ENCODE results near the gene FAM199X. TPM values are rescaled to one million over a fixed set of nuclear protein-coding genes. Genes with fewer than 3 reads are reported as not detected.

The FAM199X gene
- total and polyA plus RNA-seq, 2 experiments from 2014 or later: 11.0 to 18.7 TPM

GRCh38 chrX:104156630-104157529 is 9.4 kb upstream of the FAM199X start, which contains the start of gene SLC25A53:
TSS of gene SLC25A53 (minus strand) at chrX:104157009. CDS start at chrX:104105257, 51,752 bp downstream.
- peak within 1 kb of the TSS; percentile 99 for H3K27ac Mint-ChIP-seq
- peak within 1 kb of the TSS; percentile 59 for H3K4me3 ChIP-seq

GRCh38 chrX:104166735-104167436 is 633 bp downstream of the FAM199X start:
- Histone ChIP-seq H2AFZ (no peak overlapping the region), H4K20me1 (replicated peaks; ENCODE audit: insufficient read depth) (no peaks in the 10 kb centered on the region; the same call in 1 of the 2 replicates), H3K27me3 (ENCODE audit: insufficient read depth) (0 out of 2 replicates have a peak, but pooled peaks cover 5% of the 10 kb centered on the region), H3F3A (replicated peaks; ENCODE audit: low read depth) (no peaks in the 10 kb centered on the region), H3K4me2 (peak overlapping the region; percentile 85), H3K27ac (ENCODE audit: low read depth) (no peak overlapping the region), H3K79me2 (replicated peaks; ENCODE audit: insufficient read depth) (peaks cover 33% of the 10 kb centered on the region), H3K4me1 (ENCODE audit: insufficient read depth) (0 out of 2 replicates have a peak, but pooled peaks cover 5% of the 10 kb centered on the region), H3K4me3 (peak overlapping the region; percentile 71), H3K36me3 (ENCODE audit: insufficient read depth) (no peaks in the 10 kb centered on the region), H3K9me2 (ENCODE audit: insufficient read depth) (no peaks in the 10 kb centered on the region)
- Mint-ChIP-seq H3K36me3 (ENCODE audit: low read depth) (peaks cover 3% of the 10 kb centered on the region; the same call in 1 of the 3 replicates), H3K4me3 (peak overlapping the region; percentile 76), H3K4me1 (peaks cover 18% of the 10 kb centered on the region), H3K9me3 (no peaks in the 10 kb centered on the region), H3K27me3 (ENCODE audit: insufficient read depth, low read depth, poor library complexity) (peaks cover 2% of the 10 kb centered on the region), H3K27ac (no peak overlapping the region)
- TF ChIP-seq POLR2AphosphoS5 (IDR thresholded peaks at IDR 0.05; ENCODE audit: low read depth): no peak
- TF ChIP-seq STAT1 (IDR thresholded peaks at IDR 0.05; ENCODE audit: unreplicated experiment): no peak
- ATAC-seq: peak; percentile 8
- peak; percentile 18 for DNase-seq (ENCODE audit: low spot score)

More at GRCh38 chrX:104156630-104157529, 9.4 kb upstream of the FAM199X start, which contains the start of gene SLC25A53:
- peak within 1 kb of the TSS; percentile 66; the same call in 1 of the 2 replicates for H2AFZ ChIP-seq
- H3K27me3 ChIP-seq (ENCODE audit: insufficient read depth): no peaks in the 10 kb centered on the region
- TF ChIP-seq NANOG (IDR thresholded peaks at IDR 0.05; ENCODE audit: borderline replicate concordance) (no peak), ETS1 (IDR thresholded peaks at IDR 0.05) (peak; percentile 64; the same call in 1 of the 2 replicates), CREB1 (CRISPR knock-in tag; IDR thresholded peaks at IDR 0.05; ENCODE audit: low read depth) (peak; percentile 96)
- Mint-ChIP-seq H3K4me3 (peak within 1 kb of the TSS; percentile 94), H3K9me3 (no peaks in the 10 kb centered on the region), H3K27me3 (ENCODE audit: insufficient read depth, low read depth, poor library complexity) (no peaks in the 10 kb centered on the region), H3K36me3 (ENCODE audit: low read depth) (no peaks in the 10 kb centered on the region), H3K4me1 (no peaks in the 10 kb centered on the region)
- H4K20me1 ChIP-seq (replicated peaks; ENCODE audit: insufficient read depth): no peaks in the 10 kb centered on the region
- no peaks in the 10 kb centered on the region for H3F3A ChIP-seq (replicated peaks; ENCODE audit: low read depth)
- H3K36me3 ChIP-seq (ENCODE audit: insufficient read depth): no peaks in the 10 kb centered on the region
- DNase-seq (ENCODE audit: low spot score): peak; percentile 86
- no peaks in the 10 kb centered on the region for H3K79me2 ChIP-seq (replicated peaks; ENCODE audit: insufficient read depth)
- H3K4me2 ChIP-seq: peak within 1 kb of the TSS; percentile 85
- no peaks in the 10 kb centered on the region for H3K9me2 ChIP-seq (ENCODE audit: insufficient read depth)
- H3K4me1 ChIP-seq (ENCODE audit: insufficient read depth): no peaks in the 10 kb centered on the region; the same call in 1 of the 2 replicates
- peak; percentile 95 for ATAC-seq
- peak within 1 kb of the TSS; percentile 98 for H3K27ac ChIP-seq (ENCODE audit: low read depth)

GRCh38 chrX:104168127-104168526 is 1.9 kb downstream of the FAM199X start:
- H3K4me3 ChIP-seq: peak overlapping the region; percentile 71
- H3K79me2 ChIP-seq (replicated peaks; ENCODE audit: insufficient read depth): peaks cover 33% of the 10 kb centered on the region
- TF ChIP-seq ZNF462 (CRISPR knock-in tag; IDR thresholded peaks at IDR 0.05): no peak
- TF ChIP-seq POLR2AphosphoS5 (IDR thresholded peaks at IDR 0.05; ENCODE audit: low read depth): no peak

More at GRCh38 chrX:104168127-104168526, 1.9 kb downstream of the FAM199X start:
- 0 out of 2 replicates have a peak, but pooled peaks cover 5% of the 10 kb centered on the region for H3K4me1 ChIP-seq (ENCODE audit: insufficient read depth)
- Mint-ChIP-seq H3K27ac (no peak overlapping the region), H3K9me3 (no peaks in the 10 kb centered on the region), H3K4me3 (peak overlapping the region; percentile 76), H3K36me3 (ENCODE audit: low read depth) (peaks cover 3% of the 10 kb centered on the region; the same call in 1 of the 3 replicates), H3K27me3 (ENCODE audit: insufficient read depth, low read depth, poor library complexity) (peaks cover 2% of the 10 kb centered on the region), H3K4me1 (peaks cover 18% of the 10 kb centered on the region)
- peak overlapping the region; percentile 85 for H3K4me2 ChIP-seq
- ATAC-seq: no peak
- no peaks in the 10 kb centered on the region for H3K9me2 ChIP-seq (ENCODE audit: insufficient read depth)
- no peak for DNase-seq (ENCODE audit: low spot score)
- H2AFZ ChIP-seq: no peak overlapping the region
- no peaks in the 10 kb centered on the region for H3K36me3 ChIP-seq (ENCODE audit: insufficient read depth)
- H4K20me1 ChIP-seq (replicated peaks; ENCODE audit: insufficient read depth): no peaks in the 10 kb centered on the region; the same call in 1 of the 2 replicates
- no peaks in the 10 kb centered on the region for H3F3A ChIP-seq (replicated peaks; ENCODE audit: low read depth)
- H3K27me3 ChIP-seq (ENCODE audit: insufficient read depth): 0 out of 2 replicates have a peak, but pooled peaks cover 5% of the 10 kb centered on the region
- no peak overlapping the region for H3K27ac ChIP-seq (ENCODE audit: low read depth)

Measured in GM23338 (cell line).